GM23338 (cell line): ENCODE results near the gene PLEKHA7. TPM values are rescaled to one million over a fixed set of nuclear protein-coding genes. Genes with fewer than 3 reads are reported as not detected.

ENCODE experiments used
- ATAC-seq: fragments of 200-7000 bp; cut with Tn5 transposase; 3 replicates; pipeline ENCODE4 v1.9.1; 2020
- DNase-seq: peaks from one replicate; pipeline ENCODE4 v3.0.0-alpha.2; 2015; ENCODE audit warnings: low spot score
- H2AFZ ChIP-seq: fragments of 200-600 bp; sonication (generic); 2 replicates; pipeline ENCODE4 v1.8.0; 2016; ENCODE audit warnings: antibody characterized with exemption, mild to moderate bottlenecking, moderate library complexity
- H3F3A ChIP-seq: fragments of 200-600 bp; sonication (generic); replicated peaks from 2 replicates; pipeline ENCODE4 v1.8.0; 2017; ENCODE audit warnings: antibody characterized with exemption, mixed run types, low read depth
- H3K27ac ChIP-seq: fragments of 200-600 bp; sonication (generic); 2 replicates; pipeline ENCODE4 v1.6.1; 2016; ENCODE audit warnings: low read depth
- H3K27me3 ChIP-seq: fragments of 200-600 bp; sonication (generic); 2 replicates; pipeline ENCODE4 v1.8.0; 2016; ENCODE audit warnings: mild to moderate bottlenecking, mixed run types, moderate library complexity; ENCODE audit not compliant: insufficient read depth
- H3K36me3 ChIP-seq: fragments of 200-600 bp; sonication (generic); 2 replicates; pipeline ENCODE4 v1.8.0; 2016; ENCODE audit warnings: mild to moderate bottlenecking; ENCODE audit not compliant: insufficient read depth
- H3K4me1 ChIP-seq: fragments of 200-600 bp; sonication (generic); 2 replicates; pipeline ENCODE4 v1.8.0; 2016; ENCODE audit warnings: mild to moderate bottlenecking, moderate library complexity; ENCODE audit not compliant: insufficient read depth
- H3K4me2 ChIP-seq: fragments of 200-600 bp; sonication (generic); 2 replicates; pipeline ENCODE4 v1.7.1; 2017; ENCODE audit warnings: mixed run types
- H3K4me3 ChIP-seq: fragments of 200-600 bp; sonication (generic); 2 replicates; pipeline ENCODE4 v1.6.1; 2016; ENCODE audit warnings: mixed run types
- H3K79me2 ChIP-seq: fragments of 200-600 bp; sonication (generic); replicated peaks from 2 replicates; pipeline ENCODE4 v1.8.0; 2017; ENCODE audit warnings: mild to moderate bottlenecking; ENCODE audit not compliant: insufficient read depth
- H3K9me2 ChIP-seq: fragments of 200-600 bp; sonication (generic); 2 replicates; pipeline ENCODE4 v1.8.0; 2017; ENCODE audit not compliant: insufficient read depth
- H4K20me1 ChIP-seq: fragments of 200-600 bp; sonication (generic); replicated peaks from 2 replicates; pipeline ENCODE4 v1.8.0; 2017; ENCODE audit warnings: mild to moderate bottlenecking; ENCODE audit not compliant: insufficient read depth
- H3K27ac Mint-ChIP-seq: 2 replicates; pipeline ENCODE4 v1.8.0; 2020; ENCODE audit warnings: inconsistent platforms, mild to moderate bottlenecking, moderate library complexity, mixed read lengths
- H3K27me3 Mint-ChIP-seq: 3 replicates; pipeline ENCODE4 v1.8.0; 2022; ENCODE audit warnings: low read depth, mild to moderate bottlenecking, moderate library complexity, mixed read lengths, inconsistent platforms; ENCODE audit not compliant: insufficient read depth, poor library complexity
- H3K36me3 Mint-ChIP-seq: 3 replicates; pipeline ENCODE4 v1.8.0; 2021; ENCODE audit warnings: low read depth, mild to moderate bottlenecking, inconsistent platforms, moderate library complexity, mixed read lengths
- H3K4me1 Mint-ChIP-seq: 3 replicates; pipeline ENCODE4 v1.8.0; 2020; ENCODE audit warnings: mild to moderate bottlenecking, inconsistent platforms, mixed read lengths
- H3K4me3 Mint-ChIP-seq: 3 replicates; pipeline ENCODE4 v1.8.0; 2021; ENCODE audit warnings: moderate library complexity, mild to moderate bottlenecking, inconsistent platforms, mixed read lengths
- H3K9me3 Mint-ChIP-seq: 3 replicates; pipeline ENCODE4 v1.8.0; 2020; ENCODE audit warnings: moderate library complexity, mild to moderate bottlenecking, inconsistent platforms, mixed read lengths
- CTCF ChIP-seq, 2 experiments: fragments of 200-600 bp in 1 of 2; sonication (generic) in 1 of 2; conservative IDR thresholded peaks; 2 replicates each; pipeline versions ENCODE4 v1.5.1 to v1.6.1; 2016 to 2017; ENCODE audit warnings: antibody characterized with exemption in 2 of 2, low read depth in 2 of 2, mild to moderate bottlenecking in 2 of 2, moderate library complexity in 1 of 2
- EZH2phosphoT487 ChIP-seq: fragments of 200-600 bp; sonication (generic); IDR thresholded peaks from one replicate; pipeline ENCODE4 v1.8.1; 2018; ENCODE audit warnings: antibody characterized with exemption; ENCODE audit not compliant: unreplicated experiment
- NANOG ChIP-seq: IDR thresholded peaks from 2 replicates; pipeline ENCODE4 v1.6.1; 2016; ENCODE audit warnings: antibody characterized with exemption, borderline replicate concordance
- POLR2AphosphoS5 ChIP-seq: IDR thresholded peaks from 2 replicates; pipeline ENCODE4 v1.6.1; 2016; ENCODE audit warnings: antibody characterized with exemption, low read depth
- REST ChIP-seq: IDR thresholded peaks from one replicate; pipeline ENCODE4 v1.6.1; 2018; ENCODE audit warnings: antibody characterized with exemption; ENCODE audit not compliant: unreplicated experiment
- ZNF331 ChIP-seq: fragments of 250-450 bp; sonication (Bioruptor Pico); IDR thresholded peaks from 2 replicates; pipeline ENCODE4 v1.5.0; 2020; ENCODE audit warnings: low read depth, mild to moderate bottlenecking, moderate library complexity
- ZNF462 ChIP-seq: fragments of 250-450 bp; sonication (Bioruptor Pico); IDR thresholded peaks from 2 replicates; pipeline ENCODE4 v1.5.0; 2020; ENCODE audit warnings: mild to moderate bottlenecking, moderate library complexity
- polyA plus RNA-seq: library from polyadenylated mRNA; unstranded; fragments of >200 nt; fragmentation: Nextera tagmentation; extraction: Ambion mirVana; gene quantifications from 2 replicates; pipeline ENCODE4 v1.2.1, GENCODE V29; 2016
- total RNA-seq: library from RNA; depleted of rRNA; stranded (reverse); fragments of >200 nt; shearing (Covaris generic); gene quantifications from 2 replicates; pipeline ENCODE4 v1.2.3, GENCODE V29; 2014

Gene PLEKHA7
- total and polyA plus RNA-seq, 2 experiments from 2014 or later: 9.7 to 15.8 TPM

GRCh38 chr11:16893456-16894066 lies 120.7 kb downstream of the PLEKHA7 start:
- Histone ChIP-seq H3K4me2 (peak overlapping the region; percentile 66; the same call in 1 of the 2 replicates), H3K27ac (no peak overlapping the region), H3K4me3 (no peak overlapping the region), H3F3A (no peaks in the 10 kb centered on the region), H3K9me2 (no peaks in the 10 kb centered on the region), H3K4me1 (peaks cover 37% of the 10 kb centered on the region), H3K27me3 (no peaks in the 10 kb centered on the region), H2AFZ (no peak overlapping the region), H4K20me1 (no peaks in the 10 kb centered on the region), H3K79me2 (0 out of 2 replicates have a peak, but pooled peaks cover 3% of the 10 kb centered on the region), H3K36me3 (no peaks in the 10 kb centered on the region)
- H3K27me3 Mint-ChIP-seq: peaks cover 14% of the 10 kb centered on the region
- no peak overlapping the region for H3K4me3 Mint-ChIP-seq
- no peak overlapping the region for H3K27ac Mint-ChIP-seq
- H3K4me1 Mint-ChIP-seq: peaks cover 50% of the 10 kb centered on the region
- peaks cover 14% of the 10 kb centered on the region; the same call in 2 of the 3 replicates for H3K36me3 Mint-ChIP-seq
- no peak; the same call in 1 of the 2 replicates for TF ChIP-seq ZNF462 (CRISPR knock-in tag)
- TF ChIP-seq POLR2AphosphoS5: no peak
- TF ChIP-seq EZH2phosphoT487: no peak
- TF ChIP-seq ZNF331: no peak
- TF ChIP-seq REST: no peak
- TF ChIP-seq CTCF (conservative IDR thresholded peaks at IDR 0.05; ENCODE audit: low read depth in 2 of 2): no peak
- no peak for TF ChIP-seq NANOG
- DNase-seq: peak; percentile 68
- H3K9me3 Mint-ChIP-seq: peaks cover 16% of the 10 kb centered on the region; the same call in 2 of the 3 replicates
- ATAC-seq: peak; percentile 64
